Regular cardiac myocyte (primary cell): ENCODE data around the gene GIPC2. TPM values are rescaled to one million over a fixed set of nuclear protein-coding genes. Genes with fewer than 3 reads are reported as not detected.

Experiments
- total RNA-seq: library from RNA; depleted of rRNA; stranded (reverse); fragments of >200 nt; gene quantifications from 2 replicates; pipeline ENCODE4 v1.2.3, GENCODE V29; 2014

The GIPC2 gene, protein sequence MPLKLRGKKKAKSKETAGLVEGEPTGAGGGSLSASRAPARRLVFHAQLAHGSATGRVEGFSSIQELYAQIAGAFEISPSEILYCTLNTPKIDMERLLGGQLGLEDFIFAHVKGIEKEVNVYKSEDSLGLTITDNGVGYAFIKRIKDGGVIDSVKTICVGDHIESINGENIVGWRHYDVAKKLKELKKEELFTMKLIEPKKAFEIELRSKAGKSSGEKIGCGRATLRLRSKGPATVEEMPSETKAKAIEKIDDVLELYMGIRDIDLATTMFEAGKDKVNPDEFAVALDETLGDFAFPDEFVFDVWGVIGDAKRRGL
- 3.5 and 5.9 TPM in 2 replicates for total RNA-seq

GRCh38 chr1:78045926-78046778 is at the start of gene GIPC2:
GIPC2 (plus strand) TSS chr1:78045966; CDS start chr1:78046095, 129 bp downstream.

DNA sequence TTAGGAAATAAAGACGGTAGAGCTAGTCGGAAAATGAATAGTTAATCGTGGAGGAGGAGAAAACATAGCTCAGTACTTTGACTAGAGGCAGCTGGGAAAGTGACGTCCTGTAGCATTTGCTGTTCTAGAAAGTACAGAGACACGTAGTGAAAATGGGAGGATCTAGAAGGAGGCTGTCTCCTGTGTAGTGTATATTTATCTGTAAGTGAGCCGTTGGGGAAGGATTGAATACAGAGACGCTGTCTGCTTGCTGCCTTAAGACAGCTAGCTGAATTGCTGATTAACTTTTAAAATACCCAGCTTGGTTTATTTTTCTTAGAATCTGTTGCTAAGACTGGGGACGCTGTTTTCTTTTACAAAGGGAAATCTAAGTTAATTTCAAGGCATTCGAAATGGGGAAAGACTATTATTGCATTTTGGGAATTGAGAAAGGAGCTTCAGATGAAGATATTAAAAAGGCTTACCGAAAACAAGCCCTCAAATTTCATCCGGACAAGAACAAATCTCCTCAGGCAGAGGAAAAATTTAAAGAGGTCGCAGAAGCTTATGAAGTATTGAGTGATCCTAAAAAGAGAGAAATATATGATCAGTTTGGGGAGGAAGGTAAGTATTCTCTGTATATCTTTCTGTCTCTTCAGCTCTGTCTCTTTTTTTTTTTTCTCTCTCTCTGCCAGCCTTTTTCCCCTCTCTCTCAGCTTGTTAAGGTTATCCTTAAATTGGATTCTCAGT is 40.9 kb upstream of the GIPC2 start, which contains the start of gene DNAJB4:
DNAJB4 (plus strand) TSS at position 221 of the 729 bp plus-strand sequence; CDS start at position 393, 172 bp downstream.

Other genes with a start within 250 kb of the GIPC2 start
- gene NEXN, start 157.3 kb upstream of the GIPC2 start, total RNA-seq, result 11.6 and 12.5 TPM in 2 replicates
- gene FUBP1, start 66.9 kb upstream of the GIPC2 start, total RNA-seq, result 76.7 and 148 TPM in 2 replicates
- 205 and 283 TPM in 2 replicates for gene DNAJB4, start 41.0 kb upstream of the GIPC2 start, total RNA-seq